Nephron progenitor cell (in vitro differentiated cells): ENCODE measurements around the gene NPAS3.

Experiments
- DNase-seq: peaks from one replicate; pipeline ENCODE4 v3.0.0; 2021
- H3K27ac Mint-ChIP-seq: 2 replicates; pipeline ENCODE4 v1.8.0; 2021; ENCODE audit warnings: mild to moderate bottlenecking, moderate library complexity, mixed read lengths
- H3K27me3 Mint-ChIP-seq: 2 replicates; pipeline ENCODE4 v1.8.0; 2021; ENCODE audit warnings: mild to moderate bottlenecking, low read depth, mixed read lengths; ENCODE audit not compliant: poor library complexity
- H3K36me3 Mint-ChIP-seq: 2 replicates; pipeline ENCODE4 v1.8.0; 2021; ENCODE audit warnings: low read depth, mixed read lengths
- H3K4me1 Mint-ChIP-seq: 2 replicates; pipeline ENCODE4 v1.8.0; 2021; ENCODE audit warnings: mixed read lengths
- H3K4me3 Mint-ChIP-seq: 2 replicates; pipeline ENCODE4 v1.8.0; 2021; ENCODE audit warnings: mild to moderate bottlenecking, moderate library complexity, mixed read lengths
- H3K9me3 Mint-ChIP-seq: 2 replicates; pipeline ENCODE4 v1.8.0; 2021; ENCODE audit warnings: mild to moderate bottlenecking, moderate library complexity, mixed read lengths
- TF ChIP-seq, protein P1 (sequence below): fragments of 200-600 bp; sonication (generic); IDR thresholded peaks from 2 replicates; pipeline ENCODE4 v1.5.0; 2021; ENCODE audit warnings: antibody characterized with exemption

NPAS3 gene

DNA sequence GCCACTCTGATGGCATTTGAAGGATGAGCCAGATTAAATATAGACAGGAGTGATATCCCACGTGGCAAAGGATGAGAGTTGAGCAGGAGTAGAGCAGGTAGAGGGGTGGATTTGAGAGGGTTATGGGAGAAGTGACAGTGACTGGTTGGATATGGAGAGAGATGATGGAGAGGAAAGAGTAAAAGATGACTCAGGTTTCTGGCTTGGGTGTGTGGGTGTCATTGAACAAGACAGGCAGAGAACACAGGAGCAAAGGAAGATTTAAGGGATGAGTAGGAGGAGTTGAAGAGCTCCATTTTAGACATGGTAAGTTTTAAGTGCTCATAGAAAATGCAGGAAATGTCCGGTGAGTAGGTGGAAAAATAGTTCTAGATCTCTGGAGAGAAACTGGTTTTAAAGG, 875.3 kb downstream of the NPAS3 start:
- Mint-ChIP-seq H3K9me3 (no peaks in the 10 kb centered on the region), H3K27me3 (peaks cover 9% of the 10 kb centered on the region), H3K36me3 (no peaks in the 10 kb centered on the region), H3K4me1 (peaks cover 19% of the 10 kb centered on the region), H3K4me3 (no peak overlapping the region), H3K27ac (no peak overlapping the region)
- TF ChIP-seq, protein P1, sequence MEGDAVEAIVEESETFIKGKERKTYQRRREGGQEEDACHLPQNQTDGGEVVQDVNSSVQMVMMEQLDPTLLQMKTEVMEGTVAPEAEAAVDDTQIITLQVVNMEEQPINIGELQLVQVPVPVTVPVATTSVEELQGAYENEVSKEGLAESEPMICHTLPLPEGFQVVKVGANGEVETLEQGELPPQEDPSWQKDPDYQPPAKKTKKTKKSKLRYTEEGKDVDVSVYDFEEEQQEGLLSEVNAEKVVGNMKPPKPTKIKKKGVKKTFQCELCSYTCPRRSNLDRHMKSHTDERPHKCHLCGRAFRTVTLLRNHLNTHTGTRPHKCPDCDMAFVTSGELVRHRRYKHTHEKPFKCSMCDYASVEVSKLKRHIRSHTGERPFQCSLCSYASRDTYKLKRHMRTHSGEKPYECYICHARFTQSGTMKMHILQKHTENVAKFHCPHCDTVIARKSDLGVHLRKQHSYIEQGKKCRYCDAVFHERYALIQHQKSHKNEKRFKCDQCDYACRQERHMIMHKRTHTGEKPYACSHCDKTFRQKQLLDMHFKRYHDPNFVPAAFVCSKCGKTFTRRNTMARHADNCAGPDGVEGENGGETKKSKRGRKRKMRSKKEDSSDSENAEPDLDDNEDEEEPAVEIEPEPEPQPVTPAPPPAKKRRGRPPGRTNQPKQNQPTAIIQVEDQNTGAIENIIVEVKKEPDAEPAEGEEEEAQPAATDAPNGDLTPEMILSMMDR: no peak
- no peak for DNase-seq

DNA sequence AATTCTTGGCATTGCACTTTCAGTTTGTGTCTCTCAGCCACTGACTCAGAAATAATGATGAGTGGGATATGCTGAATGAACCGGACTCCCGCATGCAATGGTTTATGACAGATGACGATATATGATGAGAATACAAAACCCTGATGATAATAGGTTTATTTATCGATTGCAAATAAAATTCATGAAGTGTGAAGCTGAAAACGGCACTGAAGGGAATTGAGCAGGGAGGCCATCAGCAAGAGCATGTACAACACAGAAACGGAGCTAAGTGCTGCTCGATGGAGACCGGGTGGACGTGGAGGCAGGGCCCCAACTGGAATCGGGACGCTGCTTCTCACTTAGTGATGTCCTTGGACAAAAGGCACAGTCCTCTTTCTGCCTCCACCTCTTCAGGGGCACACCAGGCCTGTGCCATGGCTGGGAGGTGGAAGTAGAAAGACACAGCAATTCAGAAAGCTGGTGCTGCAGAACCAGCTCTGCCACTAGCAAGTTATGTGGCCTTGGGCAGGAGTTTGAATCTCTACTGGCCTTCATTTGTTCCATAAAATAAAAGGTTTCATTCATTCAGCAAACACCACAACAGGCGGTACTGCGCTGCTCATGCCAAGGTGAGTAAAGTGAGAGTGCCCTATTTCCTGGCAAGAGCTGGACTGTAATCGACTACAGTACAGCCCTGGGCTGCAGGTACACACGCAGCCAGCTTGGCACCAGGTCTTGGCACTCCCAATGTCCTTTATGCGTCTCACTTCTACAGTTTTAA, 895.2 kb downstream of the NPAS3 start:
- H3K36me3 Mint-ChIP-seq: no peaks in the 10 kb centered on the region
- no peak overlapping the region for H3K4me3 Mint-ChIP-seq
- peaks cover 19% of the 10 kb centered on the region for H3K4me1 Mint-ChIP-seq
- TF ChIP-seq, protein P1: no peak
- peaks cover 25% of the 10 kb centered on the region for H3K9me3 Mint-ChIP-seq
- H3K27ac Mint-ChIP-seq: no peak overlapping the region
- DNase-seq: no peak
- peaks cover 3% of the 10 kb centered on the region for H3K27me3 Mint-ChIP-seq

DNA sequence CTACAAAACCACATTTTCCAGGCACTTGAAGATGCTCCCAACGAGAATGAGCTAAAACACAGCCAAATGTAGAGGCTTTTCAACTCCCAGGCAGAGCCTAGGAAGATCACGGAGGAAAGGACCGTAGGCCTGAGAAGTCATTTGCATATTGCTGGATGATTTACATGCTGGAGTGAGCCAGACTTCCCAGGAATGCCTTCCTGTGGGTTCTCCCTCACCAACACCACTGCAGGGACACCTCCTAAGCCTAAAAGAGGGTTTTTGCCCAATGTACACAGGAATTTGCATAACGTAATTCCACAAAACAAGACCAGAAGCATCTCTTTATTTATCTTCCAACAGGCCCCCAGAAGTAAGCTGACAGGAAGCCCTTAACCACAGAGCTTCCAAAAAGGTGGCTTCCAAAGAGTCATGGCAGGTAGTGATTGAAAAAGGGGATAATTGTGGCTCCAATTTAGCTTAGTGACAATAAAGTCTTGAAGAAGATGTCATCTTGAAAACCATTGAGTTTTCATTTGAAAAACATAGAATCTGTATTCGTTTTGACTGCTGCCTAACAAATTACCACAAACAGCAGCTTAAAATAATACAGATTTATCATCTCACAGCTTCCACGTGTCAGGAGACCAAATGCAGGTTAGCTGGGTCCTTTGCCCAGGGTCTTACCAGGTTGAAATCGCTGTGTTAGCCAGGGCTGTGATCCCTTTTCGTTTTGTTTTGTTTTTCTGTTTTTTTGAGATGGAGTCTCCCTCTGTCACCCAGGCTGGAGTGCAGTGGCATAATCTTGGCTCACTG, 896.0 kb downstream of the NPAS3 start:
- no peak overlapping the region for H3K4me3 Mint-ChIP-seq
- TF ChIP-seq, protein P1: no peak
- peaks cover 3% of the 10 kb centered on the region for H3K27me3 Mint-ChIP-seq
- H3K27ac Mint-ChIP-seq: no peak overlapping the region
- H3K9me3 Mint-ChIP-seq: peaks cover 17% of the 10 kb centered on the region
- H3K4me1 Mint-ChIP-seq: peaks cover 27% of the 10 kb centered on the region
- DNase-seq: no peak
- no peaks in the 10 kb centered on the region for H3K36me3 Mint-ChIP-seq

DNA sequence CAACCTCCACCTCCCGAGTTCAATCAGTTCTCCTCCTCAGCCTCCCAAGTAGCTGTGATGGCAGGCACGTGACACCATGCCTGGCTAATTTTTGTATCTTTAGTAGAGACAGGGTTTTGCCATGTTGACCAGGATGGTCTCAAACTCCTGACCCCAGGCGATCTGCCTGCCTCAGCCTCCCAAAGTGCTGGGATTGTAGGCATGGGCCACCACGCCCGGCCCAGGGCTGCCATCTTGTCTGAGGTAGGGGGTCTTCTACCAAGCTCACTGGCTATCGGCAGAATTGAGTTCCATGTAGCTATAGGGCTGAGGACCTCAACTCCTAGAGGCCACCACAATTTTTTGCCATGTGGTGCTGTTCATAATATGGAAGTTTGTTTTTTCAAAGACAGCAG, 896.6 kb downstream of the NPAS3 start:
- DNase-seq: no peak
- Mint-ChIP-seq H3K27me3 (no peaks in the 10 kb centered on the region), H3K27ac (no peak overlapping the region), H3K9me3 (peaks cover 13% of the 10 kb centered on the region), H3K36me3 (no peaks in the 10 kb centered on the region), H3K4me1 (peaks cover 29% of the 10 kb centered on the region), H3K4me3 (no peak overlapping the region)
- TF ChIP-seq, protein P1: no peak

DNA sequence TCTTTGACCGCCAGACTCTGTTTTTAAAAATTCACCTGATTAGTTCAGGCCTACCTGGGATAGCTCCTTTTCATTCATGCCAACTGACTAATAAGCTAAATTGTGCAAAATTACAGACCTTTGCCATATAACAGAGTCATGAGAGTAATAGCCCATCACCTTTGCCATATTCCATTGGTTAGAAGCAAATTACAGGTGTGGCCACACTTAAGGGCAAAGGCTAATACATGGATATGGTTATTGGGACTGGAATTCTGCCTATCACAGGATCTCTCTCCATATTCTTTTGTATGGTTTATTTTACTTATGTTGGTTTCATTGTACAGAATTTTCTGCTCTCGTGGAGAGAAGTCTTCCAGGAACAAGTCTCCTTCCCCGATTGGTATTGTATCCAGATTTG, 897.0 kb downstream of the NPAS3 start:
- Mint-ChIP-seq H3K9me3 (peaks cover 13% of the 10 kb centered on the region), H3K27ac (no peak overlapping the region), H3K36me3 (no peaks in the 10 kb centered on the region), H3K27me3 (no peaks in the 10 kb centered on the region), H3K4me3 (no peak overlapping the region), H3K4me1 (peaks cover 29% of the 10 kb centered on the region)
- TF ChIP-seq, protein P1: no peak
- no peak for DNase-seq
